Fibroblast of lung (primary cell): ENCODE data around the gene TACR1.

Experiments used
- EZH2 ChIP-seq: IDR thresholded peaks from 2 replicates; pipeline ENCODE4 v1.5.1; 2012; ENCODE audit warnings: low read length, control low read depth, mild to moderate bottlenecking; ENCODE audit errors: missing control alignments
- TF ChIP-seq, protein P1 (sequence below), 2 donors: IDR thresholded peaks in 1 of 2; conservative IDR thresholded peaks in 1 of 2; 1 replicate in 1 of 2; 2 replicates in 1 of 2; pipeline ENCODE4 v1.5.1; 2011 to 2012; ENCODE audit warnings: low read length in 2 of 2, control low read depth in 1 of 2, inconsistent platforms in 1 of 2, low read depth in 1 of 2, mild to moderate bottlenecking in 1 of 2

- TF ChIP-seq, protein P1, sequence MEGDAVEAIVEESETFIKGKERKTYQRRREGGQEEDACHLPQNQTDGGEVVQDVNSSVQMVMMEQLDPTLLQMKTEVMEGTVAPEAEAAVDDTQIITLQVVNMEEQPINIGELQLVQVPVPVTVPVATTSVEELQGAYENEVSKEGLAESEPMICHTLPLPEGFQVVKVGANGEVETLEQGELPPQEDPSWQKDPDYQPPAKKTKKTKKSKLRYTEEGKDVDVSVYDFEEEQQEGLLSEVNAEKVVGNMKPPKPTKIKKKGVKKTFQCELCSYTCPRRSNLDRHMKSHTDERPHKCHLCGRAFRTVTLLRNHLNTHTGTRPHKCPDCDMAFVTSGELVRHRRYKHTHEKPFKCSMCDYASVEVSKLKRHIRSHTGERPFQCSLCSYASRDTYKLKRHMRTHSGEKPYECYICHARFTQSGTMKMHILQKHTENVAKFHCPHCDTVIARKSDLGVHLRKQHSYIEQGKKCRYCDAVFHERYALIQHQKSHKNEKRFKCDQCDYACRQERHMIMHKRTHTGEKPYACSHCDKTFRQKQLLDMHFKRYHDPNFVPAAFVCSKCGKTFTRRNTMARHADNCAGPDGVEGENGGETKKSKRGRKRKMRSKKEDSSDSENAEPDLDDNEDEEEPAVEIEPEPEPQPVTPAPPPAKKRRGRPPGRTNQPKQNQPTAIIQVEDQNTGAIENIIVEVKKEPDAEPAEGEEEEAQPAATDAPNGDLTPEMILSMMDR (conservative IDR thresholded peaks at IDR 0.05 in 1 of 2, IDR thresholded peaks at IDR 0.05 in 1 of 2; ENCODE audit: low read depth in 1 of 2, low read length in 2 of 2) = no peak
- no peak for TF ChIP-seq EZH2
Observed at GRCh38 chr2:75089471-75089870, 109.8 kb downstream of the TACR1 start.
